ENCODE results near the gene NISCH. TPM values are rescaled to one million over a fixed set of nuclear protein-coding genes. Genes with fewer than 3 reads are reported as not detected.

Gene NISCH
- total and polyA plus RNA-seq, 12 donors: 24.0 to 56.3 (median 41.9) TPM

DNA sequence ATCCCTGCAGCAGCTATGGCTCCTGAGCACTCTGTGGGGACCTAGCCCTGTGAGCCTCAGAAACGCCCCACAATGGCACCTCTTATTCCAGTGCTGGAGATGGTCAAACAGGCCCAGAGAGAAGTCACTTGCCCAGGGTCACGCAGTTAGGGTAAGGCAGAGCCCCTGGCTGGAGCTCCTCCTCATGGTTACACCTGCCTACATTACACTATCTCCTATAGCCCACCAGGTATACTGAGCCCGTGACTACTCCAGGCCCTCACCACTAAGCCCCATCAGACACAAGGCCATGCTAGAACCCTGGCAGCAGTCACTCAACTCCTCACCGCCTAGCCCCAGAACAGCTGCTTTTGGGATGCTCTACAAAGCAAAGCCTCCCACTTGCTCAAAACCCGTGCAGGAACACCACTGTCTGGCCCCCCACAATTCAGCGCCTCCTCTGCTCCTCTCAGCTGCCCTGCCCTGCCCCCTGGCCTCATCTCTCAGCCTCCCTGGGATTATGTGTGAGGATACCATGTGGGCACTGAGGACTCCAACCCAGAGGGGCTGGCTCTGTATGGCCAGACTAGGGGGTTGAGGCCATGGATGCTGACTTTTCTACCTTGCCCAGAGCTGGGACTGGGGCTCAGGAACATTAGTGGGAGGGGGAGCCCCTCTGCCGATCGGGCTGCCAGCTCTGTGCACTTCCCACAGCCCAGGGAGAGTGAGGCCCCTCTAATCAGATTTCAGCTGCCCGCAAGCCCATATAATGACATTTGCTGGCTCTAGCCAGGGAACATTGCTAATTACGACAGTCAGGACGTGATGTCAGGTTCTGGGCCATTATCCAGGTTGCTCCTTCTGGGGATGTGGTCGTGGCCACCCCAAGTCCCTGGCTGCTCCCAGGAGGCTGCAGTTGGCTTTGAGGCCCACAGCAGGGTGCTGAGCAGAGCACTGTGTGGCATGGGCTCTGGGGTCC, 74.3 kb downstream of the NISCH start:
- H3K4me3 ChIP-seq: no peak overlapping the region
- no peaks in the 10 kb centered on the region for H3K27me3 ChIP-seq
- peaks cover 0 to 45% (median 7%) of the 10 kb centered on the region in 9 donors for H3K36me3 ChIP-seq
- intact Hi-C loops (cut with DNase I): loop anchor here in 3 of 10 donors (5.0 kb wide), 2 partner anchors 37 to 47 kb away; no protein-coding TSS in a partner anchor
- DNase-seq: peak in 1 of 2 donors; percentile 84
- 42 to 48% methylated on average over 12 of the region's 12 CpGs for WGBS, 2 donors
- H3K9me3 ChIP-seq: no peaks in the 10 kb centered on the region
- peaks cover 54 to 94% (median 75%) of the 10 kb centered on the region in 9 donors for H3K4me1 ChIP-seq
- peak overlapping the region; percentile 70 to 91 (median 83) for H3K27ac ChIP-seq
- peak; percentile 10 to 75 (median 62) for ATAC-seq
- no peak for TF ChIP-seq CTCF (IDR thresholded peaks at IDR 0.05)

- peaks cover 42 to 92% (median 70%) of the 10 kb centered on the region in 9 donors for H3K4me1 ChIP-seq
- H3K4me3 ChIP-seq: peak overlapping the region in 1 of 10 donors; percentile 67
- ATAC-seq: peak in 7 of 8 donors; percentile 14 to 75 (median 49)
- H3K9me3 ChIP-seq: no peaks in the 10 kb centered on the region
- 56 to 63% methylated on average over 10 of the region's 10 CpGs for whole genome bisulfite sequencing, 2 donors
- peaks cover 0 to 30% (median 7%) of the 10 kb centered on the region in 9 donors for H3K36me3 ChIP-seq
- no peak for TF ChIP-seq CTCF (IDR thresholded peaks at IDR 0.05)
- intact Hi-C loops (cut with DNase I): loop anchor here in 2 of 10 donors (5.0 kb wide), 2 partner anchors 39 to 49 kb away; no protein-coding TSS in a partner anchor
- H3K27ac ChIP-seq: peak overlapping the region; percentile 70 to 91 (median 83)
- peak; percentile 48 to 72 for DNase-seq
- no peaks in the 10 kb centered on the region for H3K27me3 ChIP-seq
These were observed 75.8 kb downstream of the NISCH start for GRCh38 chr3:52530918-52531826.

DNA sequence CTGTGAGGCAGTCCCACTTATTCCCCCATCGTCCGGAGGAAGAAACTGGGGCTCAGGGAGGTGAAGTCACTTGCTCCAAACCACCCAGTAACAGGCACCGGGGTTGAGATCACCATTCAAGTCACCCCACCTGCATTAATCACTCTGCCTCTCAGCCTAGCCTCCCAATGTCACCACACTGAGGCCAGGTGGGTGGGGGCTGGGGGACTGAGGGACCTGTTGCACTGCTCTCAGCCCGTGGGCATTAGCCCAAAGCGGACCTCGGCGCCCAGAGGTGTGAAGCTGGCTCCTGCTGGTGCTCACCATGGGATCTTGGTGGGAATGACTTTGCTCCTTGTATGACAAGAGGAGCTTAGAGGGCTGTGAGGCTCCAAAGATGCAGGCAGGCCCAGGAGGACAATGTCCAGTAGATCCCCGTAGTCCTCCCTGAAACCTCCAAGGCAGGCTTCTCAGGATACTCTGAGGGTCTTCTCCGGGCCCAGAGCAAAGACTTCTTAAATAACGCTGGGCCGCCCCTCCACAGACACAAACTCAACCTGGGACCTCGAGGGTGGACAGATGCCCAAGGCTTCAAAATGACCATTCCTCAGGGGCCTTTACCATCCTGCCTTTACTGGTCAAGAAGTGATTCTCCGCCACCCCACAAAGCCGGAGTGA, 76.6 kb downstream of the NISCH start:
- TF ChIP-seq CTCF (IDR thresholded peaks at IDR 0.05): no peak
- DNase-seq: peak; percentile 3 to 14
- H3K27ac ChIP-seq: peak overlapping the region; percentile 70 to 91 (median 83)
- H3K9me3 ChIP-seq: no peaks in the 10 kb centered on the region
- H3K27me3 ChIP-seq: no peaks in the 10 kb centered on the region
- WGBS, 2 donors: 79 to 84% methylated on average over 14 of the region's 14 CpGs
- intact Hi-C loops (cut with DNase I): loop anchor here in 2 of 10 donors (5.0 kb wide), 2 partner anchors 40 to 50 kb away; no protein-coding TSS in a partner anchor
- peaks cover 38 to 85% (median 68%) of the 10 kb centered on the region in 9 donors for H3K4me1 ChIP-seq
- peaks cover 0 to 22% (median 7%) of the 10 kb centered on the region in 9 donors for H3K36me3 ChIP-seq
- H3K4me3 ChIP-seq: peak overlapping the region in 8 of 10 donors; percentile 63 to 73 (median 70)
- ATAC-seq: no peak

All from heart right ventricle (tissue), 16 donors.